Epithelial cell of proximal tubule (primary cell): Measurements from ENCODE around the gene PFKM. TPM values are rescaled to one million over a fixed set of nuclear protein-coding genes. Genes with fewer than 3 reads are reported as not detected.
A peak's percentile ranks its signal among the peaks of the same experiment; 100 is the strongest.

Source experiments
- DNase-seq: peaks from one replicate; pipeline ENCODE4 v3.0.0-alpha.2; 2011; ENCODE audit warnings: low read depth
- H3K4me3 ChIP-seq: 2 replicates; pipeline ENCODE4 v1.5.1; 2011; ENCODE audit warnings: low read depth, mild to moderate bottlenecking, low read length
- total RNA-seq: library from RNA; depleted of rRNA; stranded (reverse); fragments of >200 nt; gene quantifications from 2 replicates; pipeline ENCODE4 v1.2.3, GENCODE V29; 2015
- TF ChIP-seq, protein P1 (sequence below): conservative IDR thresholded peaks from 2 replicates; pipeline ENCODE4 v1.5.1; 2012; ENCODE audit warnings: low read depth, mild to moderate bottlenecking, low read length

PFKM gene
- total RNA-seq, 1 donor from 2014 or later = 23.9 TPM

- no peak for DNase-seq
- TF ChIP-seq, protein P1, sequence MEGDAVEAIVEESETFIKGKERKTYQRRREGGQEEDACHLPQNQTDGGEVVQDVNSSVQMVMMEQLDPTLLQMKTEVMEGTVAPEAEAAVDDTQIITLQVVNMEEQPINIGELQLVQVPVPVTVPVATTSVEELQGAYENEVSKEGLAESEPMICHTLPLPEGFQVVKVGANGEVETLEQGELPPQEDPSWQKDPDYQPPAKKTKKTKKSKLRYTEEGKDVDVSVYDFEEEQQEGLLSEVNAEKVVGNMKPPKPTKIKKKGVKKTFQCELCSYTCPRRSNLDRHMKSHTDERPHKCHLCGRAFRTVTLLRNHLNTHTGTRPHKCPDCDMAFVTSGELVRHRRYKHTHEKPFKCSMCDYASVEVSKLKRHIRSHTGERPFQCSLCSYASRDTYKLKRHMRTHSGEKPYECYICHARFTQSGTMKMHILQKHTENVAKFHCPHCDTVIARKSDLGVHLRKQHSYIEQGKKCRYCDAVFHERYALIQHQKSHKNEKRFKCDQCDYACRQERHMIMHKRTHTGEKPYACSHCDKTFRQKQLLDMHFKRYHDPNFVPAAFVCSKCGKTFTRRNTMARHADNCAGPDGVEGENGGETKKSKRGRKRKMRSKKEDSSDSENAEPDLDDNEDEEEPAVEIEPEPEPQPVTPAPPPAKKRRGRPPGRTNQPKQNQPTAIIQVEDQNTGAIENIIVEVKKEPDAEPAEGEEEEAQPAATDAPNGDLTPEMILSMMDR = no peak
- no peak overlapping the region for H3K4me3 ChIP-seq
Measured at GRCh38 chr12:48077111-48077510, 42.1 kb upstream of the PFKM start.

DNA sequence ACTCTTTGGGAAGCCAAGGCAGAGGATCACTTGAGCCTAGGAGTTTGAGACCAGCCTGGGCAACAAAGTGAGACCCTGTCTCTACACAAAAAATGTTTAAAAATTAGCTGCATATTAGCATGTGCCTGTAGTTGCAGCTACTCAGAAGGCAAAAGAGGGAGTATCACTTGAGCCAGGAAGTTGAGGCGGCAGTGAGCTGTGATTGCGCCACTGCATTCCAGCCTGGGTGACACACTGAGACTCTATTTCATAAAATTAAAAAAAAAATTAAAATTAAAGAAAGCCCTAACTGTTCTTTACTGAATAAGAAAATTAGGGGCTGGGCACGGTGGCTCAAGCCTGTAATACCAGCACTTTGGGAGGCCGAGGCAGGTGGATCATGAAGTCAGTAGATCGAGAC, 40.3 kb upstream of the PFKM start:
- TF ChIP-seq, protein P1 = no peak

DNA sequence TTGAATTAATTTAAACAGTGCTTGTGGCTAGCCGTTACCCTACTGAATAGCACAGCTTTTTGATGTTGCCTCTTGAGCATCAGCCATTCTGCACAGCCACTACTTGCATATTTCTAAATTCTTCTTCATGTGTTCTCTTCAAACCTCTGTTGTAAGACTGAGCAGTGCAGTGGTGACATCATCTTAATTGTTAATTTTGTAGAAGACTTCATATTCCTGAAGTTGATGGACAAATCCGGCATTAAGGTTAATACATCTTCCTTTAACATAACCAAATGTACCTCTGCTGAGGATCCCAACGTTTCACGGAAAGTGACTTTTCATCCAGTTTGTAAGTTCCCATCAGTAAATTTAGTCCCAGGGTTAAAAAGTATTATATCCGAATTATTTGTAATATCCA, 38.9 kb upstream of the PFKM start:
- no peak for DNase-seq
- no peak overlapping the region for H3K4me3 ChIP-seq
- TF ChIP-seq, protein P1 = no peak

More for the DNA sequence above, 40.3 kb upstream of the PFKM start:
- no peak for DNase-seq
- no peak overlapping the region for H3K4me3 ChIP-seq

DNA sequence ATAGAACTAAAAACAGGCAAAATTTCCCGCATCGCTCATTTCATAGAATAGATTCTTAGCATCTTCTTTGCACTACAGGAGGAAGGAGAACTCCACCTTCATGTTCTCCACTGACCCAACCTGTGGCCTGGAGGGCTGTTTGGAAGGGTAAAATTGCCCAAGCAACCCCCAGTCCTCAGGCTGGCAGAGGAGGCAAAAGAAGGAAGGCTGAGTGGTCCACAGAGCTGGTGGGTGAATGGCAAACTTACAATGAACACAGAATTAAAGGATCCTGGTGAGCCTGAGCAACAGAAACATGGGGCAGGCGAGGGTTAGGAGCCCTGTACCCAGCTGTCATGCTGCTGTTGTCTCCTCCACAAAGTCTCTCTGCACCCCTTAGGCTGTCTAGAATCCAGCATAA, 38.3 kb upstream of the PFKM start:
- no peak overlapping the region for H3K4me3 ChIP-seq
- DNase-seq = no peak
- TF ChIP-seq, protein P1 = no peak

DNA sequence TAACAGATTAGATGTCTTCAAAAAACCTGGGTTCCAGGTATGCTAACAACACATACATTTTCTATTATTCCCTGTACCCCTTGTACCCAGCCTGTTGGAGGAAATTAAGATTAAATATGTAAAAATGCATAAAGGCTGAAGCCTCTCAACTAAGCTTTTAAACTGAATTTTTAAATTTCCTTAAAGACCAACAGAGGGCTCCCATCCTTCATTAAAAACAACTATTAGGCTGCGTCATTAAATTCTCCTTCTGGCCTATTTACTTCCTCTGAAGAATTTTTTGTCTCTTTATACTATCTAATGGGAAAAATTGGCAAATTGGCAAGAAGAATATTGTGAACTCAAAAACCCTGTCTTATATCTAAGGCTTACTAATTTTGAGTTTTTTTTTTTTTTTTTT, 35.1 kb upstream of the PFKM start:
- DNase-seq = no peak
- TF ChIP-seq, protein P1 = peak; percentile 34
- no peak overlapping the region for H3K4me3 ChIP-seq

DNA sequence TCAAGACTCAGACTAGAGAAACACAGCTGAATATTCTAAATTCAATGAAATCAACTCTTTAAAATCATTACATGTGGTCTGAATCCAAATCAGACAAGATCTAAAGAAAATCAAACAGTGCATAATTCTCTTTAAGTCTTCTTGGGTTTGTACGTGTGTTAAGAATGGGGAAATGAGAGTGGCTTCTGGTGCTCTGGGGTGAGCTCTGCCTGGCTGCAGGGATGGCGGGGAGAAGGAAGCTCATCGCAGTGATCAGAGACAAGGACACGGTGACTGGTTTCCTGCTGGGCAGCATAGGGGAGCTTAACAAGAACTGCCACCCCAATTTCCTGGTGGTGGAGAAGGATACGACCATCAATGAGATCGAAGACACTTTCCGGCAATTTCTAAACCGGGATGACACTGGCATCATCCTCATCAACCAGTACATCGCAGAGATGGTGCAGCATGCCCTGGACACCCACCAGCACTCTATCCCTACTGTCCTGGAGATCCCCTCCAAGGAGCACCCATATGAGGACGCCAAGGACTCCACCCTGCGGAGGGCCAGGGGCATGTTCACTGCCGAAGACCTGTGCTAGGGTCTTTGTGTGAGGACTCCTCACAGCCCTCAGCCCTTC, 34.2 kb upstream of the PFKM start:
- TF ChIP-seq, protein P1 = no peak
- no peak for DNase-seq
- no peak overlapping the region for H3K4me3 ChIP-seq

GRCh38 chr12:48086327-48086726, 32.8 kb upstream of the PFKM start:
- H3K4me3 ChIP-seq = no peak overlapping the region
- DNase-seq = no peak
- TF ChIP-seq, protein P1 = no peak
